NOMO-1 (cell line): Measurements from ENCODE around the gene OSBPL5.

ENCODE experiments used
- DNase-seq, 2 experiments: peaks; one replicate each; lab custom pipeline; 2025; ENCODE audit not compliant: unreplicated experiment in 2 of 2; lab: John Stamatoyannopoulos, UW

OSBPL5 gene

DNA sequence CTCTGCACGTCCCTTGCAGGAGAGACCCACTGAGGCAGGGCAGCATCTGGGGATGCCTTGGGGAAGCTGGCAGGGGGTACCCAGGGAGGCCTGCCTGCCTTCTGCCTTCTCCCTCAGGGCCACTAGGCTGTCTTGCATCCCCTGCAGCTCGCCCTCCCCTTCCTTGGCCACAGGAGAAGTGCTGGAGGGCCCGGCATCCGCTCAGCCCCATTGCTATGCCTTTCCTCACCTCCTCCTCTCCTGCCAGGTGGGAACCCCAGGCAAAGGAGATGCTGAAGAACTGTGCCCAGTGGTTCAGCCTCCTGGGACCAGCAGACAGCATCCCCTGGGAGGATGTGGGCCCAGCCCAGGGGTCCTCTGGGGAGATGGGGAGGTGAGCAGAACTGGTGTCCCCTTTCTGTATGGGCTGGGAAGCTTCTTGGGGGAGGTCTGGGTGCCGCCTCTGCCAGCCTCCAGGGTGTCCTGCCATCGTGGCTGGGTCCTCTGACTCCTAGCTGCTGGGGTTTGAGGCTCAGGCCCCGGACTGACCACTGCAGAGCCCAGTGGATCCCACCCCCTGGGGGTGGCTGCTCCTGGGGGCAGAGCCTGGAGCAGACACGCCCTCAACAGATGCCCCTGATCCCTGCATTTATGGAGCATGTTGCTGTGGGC is 32.9 kb upstream of the OSBPL5 start:
- DNase-seq, result no peak

DNA sequence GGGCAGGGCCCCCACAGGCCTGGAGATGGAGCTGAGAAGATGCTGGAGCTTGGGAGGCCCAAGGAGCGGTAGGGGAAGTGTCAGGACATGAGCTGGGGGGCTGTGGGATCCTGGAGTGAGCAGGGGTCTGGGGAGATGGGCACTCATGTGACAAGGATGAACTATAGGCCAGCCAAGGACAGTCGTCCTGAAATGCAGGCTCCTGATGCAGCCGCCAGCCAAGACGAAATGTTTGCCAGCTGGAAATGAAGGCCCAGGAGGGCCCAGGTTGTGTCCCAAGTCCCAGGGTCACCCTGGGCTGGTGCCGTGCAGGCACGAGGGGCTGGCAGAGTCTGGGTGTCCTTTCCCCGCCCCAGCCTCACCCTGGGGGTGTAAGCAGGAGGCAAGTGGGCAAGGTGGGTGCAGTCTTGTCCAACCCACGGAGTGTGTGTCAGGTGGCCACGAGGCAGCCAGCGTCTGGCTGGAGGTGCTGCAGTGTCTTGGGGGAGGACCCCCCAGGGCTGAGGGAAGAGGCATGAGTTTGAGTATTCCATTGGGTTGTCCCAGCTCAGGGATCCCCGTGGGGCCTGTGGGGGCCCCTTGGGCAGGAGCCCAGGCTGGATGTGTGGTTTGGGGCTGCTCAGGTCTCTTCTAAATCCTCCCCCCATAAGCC is 32.1 kb upstream of the OSBPL5 start:
- no peak for DNase-seq

DNA sequence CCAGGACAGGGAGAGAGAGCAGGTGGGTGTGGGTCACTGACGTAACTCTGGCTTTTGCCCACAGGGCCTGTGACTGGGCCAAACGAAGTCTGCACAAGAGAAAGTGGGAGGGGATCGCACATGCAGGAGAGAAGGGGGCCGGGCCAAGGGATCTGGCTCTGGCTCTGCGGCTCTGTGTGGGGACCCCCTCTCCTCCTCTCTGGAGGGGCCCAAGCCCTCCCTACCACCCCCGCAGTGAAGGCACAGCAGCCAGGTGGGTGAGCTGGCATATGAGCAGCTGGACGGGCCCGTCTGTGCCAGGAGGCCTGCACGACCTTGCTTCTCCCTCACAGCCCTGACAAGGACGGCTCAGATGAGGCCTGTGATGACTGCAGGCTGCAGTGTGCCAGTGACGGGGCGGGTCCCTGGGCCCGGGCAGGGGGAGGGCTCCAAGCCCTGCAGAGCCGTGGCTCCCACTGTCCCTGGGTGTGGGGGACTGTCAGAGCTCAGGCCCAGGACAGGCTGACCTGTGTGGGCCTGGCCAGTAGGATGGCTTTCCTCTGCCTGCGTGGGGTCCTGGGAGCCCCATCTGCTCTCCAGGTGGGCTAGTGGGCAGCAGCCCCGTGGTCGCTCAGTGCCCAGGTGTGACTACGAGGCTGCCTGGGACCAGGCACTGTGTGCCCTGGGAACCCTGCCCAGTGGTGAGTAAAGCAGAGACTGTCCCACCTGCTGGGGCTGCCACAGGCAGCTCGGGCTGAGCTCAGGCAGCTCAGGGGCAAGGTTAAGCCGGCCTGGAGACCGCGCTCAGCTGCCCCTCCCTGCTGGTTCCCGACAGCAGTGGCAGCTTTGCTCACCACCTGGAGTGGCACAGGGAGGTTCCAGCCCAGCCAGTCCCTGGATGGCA is 31.3 kb upstream of the OSBPL5 start:
- DNase-seq, result no peak

DNA sequence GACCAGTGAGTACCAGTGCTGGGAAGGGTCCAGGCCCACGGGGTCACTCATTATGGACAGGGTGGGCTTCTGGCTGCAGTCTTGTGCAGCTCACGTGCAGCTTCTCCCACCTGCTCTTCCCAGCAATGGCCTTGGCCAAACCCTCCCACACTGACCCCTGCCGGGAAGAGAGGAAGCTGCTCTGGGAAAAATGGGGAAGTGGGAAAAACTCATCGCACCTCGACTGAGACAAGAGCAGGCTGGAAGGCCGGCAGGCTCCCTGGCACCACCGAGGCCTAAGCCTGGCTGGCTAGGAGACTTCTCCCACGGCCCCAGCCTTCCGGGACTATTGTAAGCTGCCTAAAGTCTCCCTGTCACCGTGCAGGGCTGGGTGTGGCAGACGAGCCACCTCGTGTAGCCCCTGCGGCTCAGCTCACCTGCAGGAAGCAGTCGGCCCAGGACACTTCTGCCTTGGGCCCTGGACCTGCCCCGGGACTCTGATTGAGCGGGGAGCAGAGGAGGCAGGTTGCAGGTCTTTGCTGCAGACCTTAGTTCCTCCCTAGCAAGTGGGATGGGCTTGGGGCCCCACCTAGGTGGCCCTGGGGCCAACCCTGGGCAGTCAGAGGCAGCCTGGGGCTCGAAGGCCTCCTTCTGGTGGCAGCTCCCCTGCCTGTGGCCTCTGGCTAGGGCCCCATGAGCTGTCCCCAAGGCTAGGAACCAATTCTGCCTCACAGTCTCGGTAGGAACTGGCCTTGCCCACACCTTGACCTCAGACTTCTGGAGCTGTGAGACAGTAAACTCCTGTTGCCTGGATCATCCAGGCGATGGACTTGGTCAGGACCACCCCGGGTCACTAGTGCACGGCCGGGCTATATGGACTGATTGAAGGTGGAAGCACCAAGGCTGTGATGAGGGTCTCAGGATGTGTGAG is 30.4 kb upstream of the OSBPL5 start:
- peak in 1 of 2 experiments; percentile 23 for DNase-seq

DNA sequence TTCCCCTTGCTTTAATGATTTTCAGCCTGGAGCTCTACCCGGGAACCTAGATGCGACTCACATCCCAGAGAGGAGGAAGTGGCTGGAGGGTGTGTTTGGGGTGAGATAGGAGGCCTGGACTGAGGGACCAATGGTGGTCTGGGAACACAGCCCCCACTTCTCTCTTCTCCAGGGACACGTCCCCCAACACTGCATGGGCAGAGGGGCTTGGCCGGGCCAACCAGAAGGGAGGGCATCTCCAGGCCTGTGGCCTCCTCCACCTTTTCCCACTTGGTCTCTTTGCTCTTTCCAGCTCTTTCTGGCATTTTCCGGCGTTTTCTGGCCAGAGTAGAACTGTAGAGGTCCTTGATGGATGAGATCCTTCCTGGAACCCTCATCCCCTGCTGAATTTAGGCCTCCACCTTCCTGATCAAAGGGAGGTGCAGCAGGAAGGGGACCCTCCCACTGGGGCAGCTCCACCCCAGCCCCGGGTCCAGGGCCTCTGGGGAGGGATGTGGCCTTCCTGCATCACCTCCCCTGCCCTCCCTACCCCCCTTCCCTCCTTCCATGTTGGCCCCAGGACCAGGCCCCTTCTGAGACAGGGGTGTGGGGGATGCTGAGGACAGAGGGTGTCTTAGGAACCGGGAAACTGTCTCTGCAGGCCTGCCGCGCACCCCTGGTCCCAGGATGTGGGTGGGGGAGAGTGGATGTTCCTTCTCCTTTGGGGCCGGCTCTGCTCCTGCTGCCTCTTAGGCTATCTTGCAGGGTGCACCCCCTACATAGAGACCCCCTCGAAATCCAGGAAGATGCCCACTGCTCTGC is 29.1 kb upstream of the OSBPL5 start:
- no peak for DNase-seq

DNA sequence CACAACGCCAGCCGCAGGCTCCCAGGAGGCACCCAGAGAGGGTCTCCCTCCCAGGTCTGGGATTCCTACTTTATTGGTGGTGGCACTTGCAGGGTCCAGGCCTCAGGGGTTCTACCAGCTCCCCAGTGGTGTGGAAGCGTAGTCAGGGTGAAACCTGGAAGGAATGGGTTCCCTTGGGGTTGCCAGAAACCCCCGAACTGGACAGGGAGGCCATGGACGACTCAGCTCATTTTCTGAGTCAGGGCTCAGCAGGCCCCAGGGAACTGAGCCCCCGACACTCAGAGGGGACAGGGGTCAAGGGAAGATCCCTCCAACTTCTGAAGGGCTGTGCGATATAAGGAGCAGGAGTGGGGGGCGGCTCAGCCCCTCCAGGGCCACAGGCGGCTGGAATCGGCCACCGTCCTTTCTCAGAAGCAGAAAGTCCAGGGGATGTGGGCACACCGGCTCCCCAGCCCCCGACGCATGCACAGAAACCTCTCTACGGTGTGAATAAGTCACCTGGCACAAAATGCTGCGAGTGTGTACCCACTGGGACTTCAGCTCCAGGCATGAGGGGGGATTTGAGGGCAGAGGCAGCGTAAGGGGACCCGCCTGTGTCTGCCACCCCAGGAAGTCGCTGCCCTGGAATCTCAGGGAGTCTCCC is 28.4 kb upstream of the OSBPL5 start:
- no peak for DNase-seq

DNA sequence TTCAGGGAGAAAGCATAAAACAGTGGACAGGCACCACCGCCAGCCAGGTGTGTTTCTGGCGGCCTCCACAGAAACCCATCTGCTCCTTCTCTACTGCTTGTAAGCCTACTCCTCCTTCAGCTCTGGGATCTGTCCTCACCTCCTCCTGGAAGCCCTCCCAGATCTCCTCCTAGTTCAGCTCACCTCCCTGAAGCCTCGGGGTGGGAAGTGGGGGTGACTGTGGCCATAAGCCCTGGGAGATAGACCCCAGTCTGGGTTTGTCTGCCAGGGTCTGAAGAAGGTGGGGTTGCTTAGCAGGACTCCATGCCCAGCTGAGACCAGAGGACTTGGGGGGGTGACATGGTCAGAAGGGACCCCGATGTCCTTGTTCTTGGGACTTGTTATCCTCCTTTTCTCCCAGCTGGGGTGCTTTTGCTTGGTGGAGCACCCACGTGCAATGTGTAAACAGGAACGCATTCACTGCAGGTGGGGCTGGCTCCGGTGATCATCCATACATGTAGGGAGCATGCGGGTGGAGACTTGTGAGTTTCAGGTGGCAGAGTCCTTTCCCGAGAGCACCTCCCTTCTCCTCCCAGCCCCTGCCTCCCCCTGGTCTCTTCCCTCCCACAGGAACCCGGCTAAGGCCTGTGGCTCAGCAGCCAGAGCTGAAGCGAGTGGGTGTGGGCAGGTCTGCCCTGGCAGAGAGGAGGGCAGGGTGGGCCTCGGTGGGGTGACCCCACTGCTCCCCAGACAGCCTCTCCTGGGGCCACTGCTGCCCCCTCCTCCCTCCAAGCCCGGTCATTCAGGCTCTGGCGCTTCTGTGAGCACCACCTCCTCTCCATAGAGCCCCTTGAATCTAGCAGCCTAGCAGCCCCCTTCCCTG is 27.6 kb upstream of the OSBPL5 start:
- DNase-seq, result no peak

DNA sequence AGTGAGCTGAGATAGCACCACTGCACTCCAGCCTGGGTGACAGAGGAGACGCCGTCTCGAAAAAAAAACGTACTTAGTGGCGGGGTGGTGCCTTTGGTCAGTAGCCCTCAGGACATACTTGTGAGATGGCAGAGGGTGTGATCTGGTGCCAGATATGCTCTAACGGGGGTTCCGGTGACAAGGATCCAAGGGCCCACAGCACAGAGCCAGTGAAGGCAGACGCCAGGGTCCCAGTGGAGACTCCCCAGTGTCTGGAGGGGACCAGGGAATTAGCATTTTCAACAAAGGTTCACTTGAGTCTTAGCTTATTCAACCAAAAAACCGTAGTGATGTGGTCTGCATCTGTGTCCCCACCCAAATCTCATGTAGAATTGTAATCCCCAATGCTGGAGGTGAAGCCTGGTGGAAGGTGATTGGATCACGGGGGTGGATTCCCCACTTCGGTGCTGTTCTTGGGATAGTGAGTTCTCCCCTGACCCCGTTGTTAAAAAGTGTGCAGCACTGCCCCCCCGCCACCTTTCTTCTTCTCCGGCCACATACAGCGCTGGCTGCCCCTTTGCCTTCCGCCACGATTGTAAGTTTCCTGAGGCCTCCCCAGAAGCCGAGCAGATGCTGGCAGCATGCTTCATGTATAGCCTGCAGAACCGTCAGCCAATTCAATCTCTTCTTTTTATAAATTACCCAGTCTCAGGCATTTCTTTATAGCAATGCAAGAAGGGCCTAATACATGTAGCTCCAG is 26.6 kb upstream of the OSBPL5 start:
- DNase-seq, result no peak

DNA sequence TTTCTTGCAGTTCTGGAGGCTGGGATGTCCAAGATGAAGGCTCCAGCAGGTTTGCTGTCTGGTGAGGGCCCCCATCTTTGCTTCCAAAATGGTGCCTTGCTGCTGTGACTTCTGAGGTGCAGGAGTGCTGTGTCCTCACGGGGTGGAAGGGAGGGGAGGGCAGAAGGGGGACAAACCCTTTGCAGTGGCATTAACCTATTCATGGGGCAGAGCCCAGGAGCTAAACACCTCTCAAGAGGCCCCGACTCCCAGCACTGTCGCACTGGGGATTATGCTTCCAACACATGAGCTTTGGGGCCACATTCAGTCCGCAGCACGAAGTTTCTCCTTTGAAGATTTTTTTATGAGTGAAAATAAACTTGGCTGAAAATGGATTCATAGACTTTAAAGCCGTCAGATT is 25.5 kb upstream of the OSBPL5 start:
- DNase-seq, result no peak

DNA sequence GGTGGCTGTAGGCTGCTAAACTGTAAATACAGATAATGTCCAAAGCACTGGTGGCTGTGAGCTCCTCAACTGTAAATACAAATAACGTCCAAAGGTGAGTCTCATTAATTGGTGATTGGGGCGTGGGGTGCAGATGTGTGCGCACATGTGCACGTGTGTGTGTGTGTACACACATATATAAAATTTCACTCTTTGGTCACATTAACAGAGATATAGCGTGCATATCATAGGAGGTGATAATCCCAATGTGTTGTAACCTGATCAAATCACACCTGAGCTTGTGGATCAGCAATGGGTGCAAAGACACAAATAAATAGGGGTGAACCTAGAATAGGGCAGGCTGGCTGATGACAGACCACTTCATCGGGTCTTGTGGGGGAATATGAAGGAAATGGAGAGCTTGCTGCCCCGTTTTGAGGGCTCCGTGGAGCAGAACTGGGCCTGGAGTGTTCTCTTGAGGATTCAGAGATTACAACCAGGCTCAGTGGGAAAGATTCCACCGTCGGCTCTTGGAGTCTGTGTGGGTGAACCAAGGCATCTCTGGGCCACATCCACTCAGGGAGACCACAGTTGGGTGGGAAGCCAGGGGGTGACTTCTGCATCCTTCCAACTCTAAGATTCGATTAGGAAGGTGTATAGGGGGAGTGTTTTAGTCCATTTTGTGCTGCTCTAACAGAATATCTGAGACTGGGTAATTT is 24.9 kb upstream of the OSBPL5 start:
- DNase-seq, result no peak

DNA sequence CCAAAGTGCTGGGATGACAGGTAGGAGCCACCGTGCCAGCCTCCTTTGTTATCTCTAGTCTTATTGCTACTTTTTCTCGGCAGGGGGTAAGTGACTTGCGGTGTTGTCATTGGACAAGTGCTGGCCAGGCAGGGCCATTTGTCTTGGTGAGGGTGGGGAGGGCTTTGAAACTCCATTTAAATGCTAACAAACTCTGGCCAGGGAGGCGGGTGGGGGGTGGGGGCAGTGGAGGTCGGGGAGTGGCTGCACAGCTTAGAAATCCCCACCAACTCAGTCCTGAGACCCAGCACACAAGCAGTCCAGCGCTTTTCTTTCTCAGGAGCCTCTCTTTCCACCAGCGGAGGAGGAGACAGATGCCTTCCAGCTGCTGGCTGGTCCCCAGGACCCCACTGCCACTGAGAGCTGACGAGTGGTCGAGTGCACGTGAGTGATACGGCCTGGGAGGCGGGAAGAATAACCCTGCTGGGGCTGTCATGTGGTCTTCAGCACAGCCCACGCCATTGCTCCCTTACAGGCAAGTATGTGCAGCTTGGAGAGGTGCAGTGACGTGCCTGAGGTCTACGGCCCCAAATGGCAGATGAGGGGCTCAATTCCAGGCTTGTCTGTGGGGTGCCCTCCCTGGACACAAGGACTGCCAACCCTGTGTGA is 24.2 kb upstream of the OSBPL5 start:
- no peak for DNase-seq

DNA sequence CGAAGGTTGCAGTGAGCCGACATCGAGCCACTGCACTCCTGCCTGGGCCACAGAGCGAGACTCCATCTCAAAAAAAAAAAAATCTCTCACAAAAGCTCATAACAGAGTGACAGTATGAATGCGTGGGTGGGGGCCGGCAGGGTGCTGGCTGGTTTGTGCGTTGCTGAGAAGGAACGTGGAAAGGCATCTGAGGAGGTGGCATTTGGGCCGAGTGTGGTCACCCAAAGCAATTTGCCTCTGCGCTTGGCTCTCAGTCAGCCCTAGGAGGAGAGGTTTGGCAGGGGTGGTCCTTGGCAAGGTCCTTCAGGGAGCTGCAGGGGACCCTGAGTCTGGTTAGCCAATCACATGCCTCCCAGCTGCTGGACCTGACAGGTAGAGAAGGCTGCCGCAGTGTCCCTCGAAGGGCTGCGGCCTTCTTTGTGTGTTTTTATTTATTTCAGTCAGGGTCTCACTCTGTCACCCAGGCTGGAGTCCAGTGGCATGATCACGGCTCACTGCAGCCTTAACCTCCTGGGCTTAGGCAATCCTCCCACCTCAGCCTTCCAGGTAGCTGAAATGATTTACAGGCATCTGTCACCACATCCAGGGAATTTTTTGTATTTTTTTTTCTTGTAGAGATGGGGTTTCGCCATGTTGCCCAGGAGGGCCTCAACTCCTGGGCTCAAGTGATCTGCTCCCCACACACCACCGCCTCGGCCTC is 23.5 kb upstream of the OSBPL5 start:
- DNase-seq, result no peak

DNA sequence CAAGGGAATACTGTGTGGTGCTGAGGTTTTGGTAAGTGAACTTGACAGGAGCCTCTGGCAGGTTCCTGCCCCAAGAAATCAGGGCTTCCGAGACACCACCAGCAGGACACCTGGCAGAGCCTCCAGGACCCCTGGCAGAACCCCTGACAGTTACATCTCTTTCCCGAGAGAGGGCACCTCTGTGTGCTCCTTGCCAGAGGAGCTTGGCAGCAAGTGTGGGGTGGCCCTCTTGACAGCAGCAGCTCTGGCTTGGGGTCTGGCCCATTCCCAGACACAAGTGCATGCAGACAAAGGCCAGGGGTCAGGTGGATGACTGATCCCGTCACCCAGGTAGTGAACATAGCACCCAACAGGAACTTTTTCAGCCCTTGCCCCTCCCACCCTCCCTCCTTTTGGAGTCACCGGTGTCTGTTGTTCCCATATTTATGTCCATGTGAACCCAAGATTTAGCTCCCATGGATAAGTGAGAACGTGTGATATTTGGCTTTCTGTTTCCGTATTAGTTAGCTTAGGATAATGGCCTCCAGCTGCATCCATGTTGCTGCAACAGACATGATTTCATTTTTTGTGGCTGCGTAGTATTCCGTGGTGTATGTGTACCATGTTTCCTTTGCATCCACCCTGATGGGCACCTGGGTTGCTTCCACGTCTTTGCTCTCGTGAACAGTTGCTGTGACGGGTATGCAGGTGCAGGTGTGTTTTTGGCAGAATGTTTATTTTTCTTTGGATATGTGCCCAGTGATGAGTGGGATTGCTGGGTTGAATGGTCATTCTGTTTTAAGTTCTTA is 21.2 kb upstream of the OSBPL5 start:
- DNase-seq, result no peak

DNA sequence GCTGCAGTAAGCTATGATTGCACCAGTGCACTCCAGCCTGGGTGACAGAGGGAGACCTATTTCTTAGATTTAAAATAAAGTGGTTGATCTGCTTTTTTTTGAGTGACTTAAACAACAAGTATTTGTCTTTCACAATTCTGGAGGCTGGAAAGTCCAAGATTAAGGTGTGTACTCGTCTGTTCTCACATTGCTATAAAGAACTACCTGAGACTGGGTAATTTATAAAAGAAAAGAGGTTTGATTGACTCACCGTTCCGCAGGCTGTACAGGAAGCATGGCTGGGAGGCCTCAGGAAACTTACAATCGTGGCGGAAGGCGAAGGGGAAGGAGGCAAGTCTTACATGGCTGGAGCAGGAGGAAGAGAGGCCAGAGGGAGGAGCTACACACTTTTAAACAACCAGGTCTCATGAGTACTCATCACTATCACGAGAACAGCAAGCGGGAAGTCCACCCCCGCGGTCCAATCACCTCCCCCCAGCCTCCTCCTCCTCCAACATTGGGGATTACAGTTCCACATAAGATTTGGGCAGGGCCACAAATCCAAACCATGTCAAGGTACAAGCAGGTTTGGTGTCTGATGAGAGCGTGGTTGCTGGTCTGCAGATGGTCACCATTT is 19.7 kb upstream of the OSBPL5 start:
- no peak for DNase-seq

DNA sequence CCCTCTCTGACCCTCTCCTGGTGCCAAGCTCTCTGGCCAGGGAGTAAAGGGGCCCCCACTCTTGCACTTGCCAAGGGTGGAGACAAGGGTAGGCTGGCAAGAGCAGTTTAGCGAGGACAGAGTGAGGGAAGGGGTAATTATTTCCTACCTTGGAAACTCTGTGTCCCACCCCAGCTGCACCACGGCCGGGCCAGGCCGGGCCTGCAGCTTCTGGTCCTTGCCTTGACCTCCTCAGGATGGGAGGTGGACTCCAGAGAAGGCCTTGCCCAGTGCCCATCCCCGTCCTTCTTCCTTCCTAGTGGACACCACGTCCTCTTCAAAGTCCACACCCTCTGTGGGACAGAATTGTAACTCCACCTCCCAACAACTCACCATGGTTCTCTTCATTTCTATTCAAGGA is 18.4 kb upstream of the OSBPL5 start:
- DNase-seq, result no peak
